GM21381 (cell line): ENCODE results near the gene FAM216B.
"Not testable (repeated sequence)": the region's sequence is repeated elsewhere in the genome, so short reads cannot be mapped to it uniquely, and the experiment has no call there.

ENCODE experiments used
- ATAC-seq: cut with Tn5 transposase; IDR thresholded peaks from one replicate; pipeline ENCODE4 v1.9.1; 2021; ENCODE audit warnings: mild to moderate bottlenecking, moderate library complexity; ENCODE audit not compliant: unreplicated experiment

The FAM216B gene

DNA sequence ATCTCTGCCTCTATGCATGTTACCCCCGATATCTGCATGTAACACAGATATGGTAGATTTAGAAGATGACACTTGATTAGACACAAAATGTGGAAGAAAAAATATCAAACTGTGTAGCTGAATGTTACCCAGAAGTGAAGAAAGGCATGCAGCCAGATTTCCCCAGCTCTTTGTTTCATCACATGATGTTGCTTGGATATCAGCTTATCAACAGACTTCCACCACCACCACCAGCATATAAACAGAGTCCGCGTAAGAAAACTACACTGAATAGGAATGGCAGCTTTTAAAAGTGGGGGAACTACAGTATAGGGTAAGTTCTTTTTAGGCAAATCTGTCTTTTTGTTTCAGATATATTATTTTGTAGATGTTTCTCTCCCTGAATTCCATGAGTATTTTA is at the start of gene FAM216B:
FAM216B (plus strand) TSS at position 233 of the 400 bp plus-strand sequence. CDS start 2,484 bp downstream, outside the sequence.
- no peak for ATAC-seq

- no peak for ATAC-seq
Observed at GRCh38 chr13:42732073-42732472, 49.3 kb upstream of the FAM216B start.

DNA sequence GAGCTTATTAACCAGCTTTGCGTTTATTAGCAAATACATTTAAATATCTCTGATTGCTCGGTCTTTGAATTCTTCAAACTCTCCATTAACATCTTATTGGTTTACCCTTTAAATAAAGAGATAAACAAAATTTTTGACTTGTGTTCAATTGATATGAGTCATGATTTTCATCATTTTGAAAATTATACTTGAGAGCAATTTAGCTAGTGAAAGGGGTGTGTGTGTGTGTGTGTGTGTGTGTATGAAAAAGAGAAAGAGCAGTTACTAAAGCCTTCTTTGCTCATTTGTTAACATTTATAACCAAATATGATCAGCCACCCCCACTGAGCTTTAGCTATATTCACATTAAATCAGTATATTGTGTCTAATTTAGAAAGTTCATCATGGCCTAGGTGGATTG is 48.3 kb upstream of the FAM216B start:
- ATAC-seq = no peak

GRCh38 chr13:42735010-42735409 is 46.4 kb upstream of the FAM216B start:
- no peak for ATAC-seq

DNA sequence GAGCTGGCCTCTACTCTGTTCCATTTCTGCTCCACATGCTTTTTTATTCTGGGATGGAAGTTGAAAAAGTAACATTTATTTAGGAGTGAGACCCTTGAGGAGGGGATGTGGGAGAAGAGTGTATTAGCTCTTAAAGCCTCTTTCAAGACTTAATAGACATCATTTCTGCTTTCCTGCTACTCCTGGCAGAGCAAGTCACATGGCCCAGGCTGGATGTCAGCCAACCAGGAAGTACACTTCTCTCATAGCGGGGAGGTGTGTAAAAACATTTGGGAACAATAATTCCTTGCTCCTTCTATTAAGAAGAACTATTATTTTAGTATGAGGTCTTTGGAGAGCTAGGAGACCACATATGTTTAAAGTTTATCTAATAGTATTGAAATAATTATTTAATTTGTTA is 40.6 kb upstream of the FAM216B start:
- no peak for ATAC-seq

DNA sequence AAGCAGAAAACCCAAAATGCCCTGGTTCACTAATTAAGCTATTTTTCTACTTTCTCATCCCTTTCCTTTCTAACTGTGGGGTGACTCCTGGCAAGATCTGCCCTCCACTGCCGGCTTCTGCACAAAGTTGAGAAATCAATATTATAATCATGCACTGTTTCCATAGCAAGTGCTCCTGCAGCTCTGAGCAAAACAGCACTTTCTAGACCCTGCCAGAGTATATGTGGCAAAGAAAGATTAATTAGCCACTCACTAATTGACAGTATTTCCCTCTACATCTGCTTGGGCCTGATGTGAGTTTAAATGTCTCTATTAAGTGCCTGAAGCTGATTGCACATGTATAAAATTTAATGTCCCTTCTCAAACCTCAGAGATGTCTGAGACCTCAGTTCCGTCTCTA is 39.5 kb upstream of the FAM216B start:
- ATAC-seq = no peak

DNA sequence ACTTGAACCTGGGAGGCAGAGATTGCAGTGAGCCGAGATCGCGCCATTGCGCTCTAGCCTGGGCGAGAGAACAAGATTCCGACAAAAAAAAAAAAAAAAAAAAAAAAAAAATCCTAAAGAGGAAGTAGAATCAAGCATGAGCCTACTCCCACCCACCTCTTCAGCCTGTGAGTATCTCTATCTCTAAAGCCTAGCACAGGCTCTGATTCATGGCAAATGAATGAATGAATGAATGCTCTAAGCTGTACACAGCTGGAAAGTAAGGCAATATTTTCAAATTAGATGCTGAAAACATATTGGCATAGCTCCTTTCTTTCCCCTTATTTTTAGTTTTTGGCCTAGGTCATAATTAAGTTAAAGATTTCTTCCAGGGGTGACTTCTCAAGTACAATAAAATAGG is 35.7 kb upstream of the FAM216B start:
- ATAC-seq = no peak

- ATAC-seq = no peak
Observed at GRCh38 chr13:42746866-42747265, 34.5 kb upstream of the FAM216B start.

- ATAC-seq = no peak
Observed at GRCh38 chr13:42747399-42747873, 33.9 kb upstream of the FAM216B start.

GRCh38 chr13:42750794-42751193 is 30.6 kb upstream of the FAM216B start:
- no peak for ATAC-seq

DNA sequence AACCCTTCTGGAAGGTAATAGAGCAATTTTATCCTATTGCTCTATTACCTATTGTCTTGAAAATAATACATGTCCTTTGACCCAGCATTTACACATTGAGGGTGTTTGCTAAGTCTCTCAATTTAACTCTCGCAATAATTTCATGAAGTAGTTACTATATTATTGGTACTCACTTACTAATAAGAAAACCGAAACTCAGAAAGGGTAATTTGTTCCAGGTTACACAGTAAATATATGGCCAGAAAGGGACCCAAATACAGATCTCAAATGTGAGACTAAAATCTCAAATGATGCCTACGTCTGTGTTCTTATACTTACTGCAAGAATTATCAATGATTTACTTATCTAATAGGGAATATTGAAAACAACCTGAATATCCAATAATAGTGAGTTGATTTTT is 29.7 kb upstream of the FAM216B start:
- no peak for ATAC-seq

DNA sequence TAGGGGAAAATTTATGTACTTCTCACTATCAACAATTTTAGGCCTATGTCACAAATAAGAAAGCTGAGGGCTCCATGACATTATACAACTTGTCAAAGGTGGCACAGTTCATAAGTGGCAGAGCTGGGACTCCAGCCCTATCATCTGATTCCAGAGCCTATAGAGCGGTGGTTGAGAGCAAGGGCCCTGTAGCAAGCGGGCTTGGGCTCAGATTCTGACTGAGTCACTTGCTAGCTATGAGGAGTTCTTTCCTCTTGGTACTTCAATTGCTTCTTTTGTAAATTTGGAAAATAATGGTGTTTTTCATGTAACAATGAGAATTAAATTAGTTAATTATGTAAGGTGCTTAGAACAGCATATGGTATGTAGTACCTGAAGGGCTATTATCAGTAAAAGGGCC is 28.7 kb upstream of the FAM216B start:
- no peak for ATAC-seq

DNA sequence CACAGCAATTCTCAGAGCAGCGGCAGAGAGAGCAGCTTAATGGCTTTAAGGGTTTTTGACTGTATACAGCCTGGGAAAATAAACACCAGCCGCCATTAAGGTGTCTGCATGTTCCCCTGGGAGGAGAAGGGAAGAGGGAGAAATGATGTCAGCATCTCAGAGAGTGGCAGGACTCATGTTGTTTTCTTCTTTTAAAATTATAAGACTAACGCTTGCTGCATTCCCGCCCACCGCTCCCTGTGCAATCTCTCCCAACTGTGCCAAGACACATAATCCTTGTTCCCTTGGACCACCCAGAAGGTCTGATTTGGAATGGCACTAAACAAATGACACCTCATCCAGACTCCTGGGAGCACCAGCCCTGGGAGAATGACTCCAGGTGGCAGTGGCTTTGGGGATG is 27.7 kb upstream of the FAM216B start:
- ATAC-seq = no peak

DNA sequence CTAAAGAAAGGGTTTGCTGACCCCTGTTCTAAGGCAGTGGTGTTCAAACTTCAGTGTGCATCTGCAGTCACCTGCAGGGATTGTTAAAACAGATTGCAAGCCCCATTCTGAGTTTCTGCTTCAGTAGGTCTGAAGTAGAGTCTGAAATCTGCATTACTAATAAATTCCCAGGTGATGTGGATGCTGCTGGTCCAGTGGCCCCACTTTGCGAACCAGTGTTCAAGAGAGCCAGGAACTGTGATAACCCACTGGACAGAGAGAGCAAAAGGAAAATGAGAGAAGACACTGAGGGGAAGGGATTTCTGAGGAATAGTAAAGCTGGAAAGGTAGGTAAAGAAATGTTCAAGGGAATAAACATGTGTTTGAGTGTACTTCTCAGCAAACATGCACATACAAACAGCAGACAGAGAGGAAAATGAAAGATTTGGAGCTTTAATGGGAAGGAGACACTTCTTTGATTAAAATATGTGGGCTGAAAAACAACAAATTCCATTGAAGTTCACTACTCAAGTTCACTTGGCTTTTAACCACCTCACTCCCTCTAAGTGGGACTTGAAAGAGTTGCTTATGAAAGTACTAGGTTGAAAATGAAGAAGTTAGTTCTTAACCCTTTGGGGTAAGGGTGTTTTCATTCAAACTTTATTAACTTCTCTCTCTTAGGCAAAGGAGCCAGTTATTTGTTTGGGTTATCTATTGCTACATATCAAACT is 26.4 kb upstream of the FAM216B start:
- no peak for ATAC-seq

GRCh38 chr13:42757678-42758420 is 23.5 kb upstream of the FAM216B start:
- no peak for ATAC-seq

DNA sequence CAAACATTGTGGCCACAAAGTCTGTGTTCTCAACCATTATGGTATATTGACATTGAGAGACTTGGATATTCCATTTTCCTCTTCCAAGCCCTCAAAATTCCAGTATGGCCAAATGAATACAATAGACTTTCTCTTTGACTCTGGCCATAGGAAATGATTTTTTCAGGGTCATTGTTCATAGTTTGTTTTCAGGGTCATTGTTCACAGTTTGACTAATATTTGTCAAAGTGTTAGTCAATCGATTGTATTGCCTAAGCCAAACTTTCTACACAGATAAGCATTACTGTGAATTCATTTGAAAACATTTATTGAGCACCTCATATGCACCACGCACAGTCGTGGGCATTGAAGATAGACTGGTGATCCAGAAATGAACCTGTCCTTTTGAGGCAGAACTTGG is 22.9 kb upstream of the FAM216B start:
- ATAC-seq = no peak

DNA sequence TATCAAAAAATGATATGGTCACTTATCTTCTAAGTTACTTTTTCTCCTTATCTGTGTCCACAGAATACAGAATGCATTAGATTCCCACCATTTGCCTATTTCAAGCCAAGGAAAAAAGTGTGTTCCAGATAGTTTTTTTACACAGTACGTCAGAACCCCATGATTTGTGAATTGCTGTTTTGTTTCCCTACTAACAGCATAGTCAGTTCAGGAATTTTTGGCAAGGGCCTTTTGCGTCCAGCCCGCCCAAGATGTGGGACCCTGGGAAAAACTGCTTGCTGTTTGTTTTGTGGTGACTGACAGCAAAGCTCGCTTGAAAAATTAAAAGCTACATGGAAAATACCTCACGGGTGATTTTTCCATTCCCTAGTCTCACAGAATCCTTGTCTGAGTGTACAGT is 20.4 kb upstream of the FAM216B start:
- ATAC-seq = no peak

DNA sequence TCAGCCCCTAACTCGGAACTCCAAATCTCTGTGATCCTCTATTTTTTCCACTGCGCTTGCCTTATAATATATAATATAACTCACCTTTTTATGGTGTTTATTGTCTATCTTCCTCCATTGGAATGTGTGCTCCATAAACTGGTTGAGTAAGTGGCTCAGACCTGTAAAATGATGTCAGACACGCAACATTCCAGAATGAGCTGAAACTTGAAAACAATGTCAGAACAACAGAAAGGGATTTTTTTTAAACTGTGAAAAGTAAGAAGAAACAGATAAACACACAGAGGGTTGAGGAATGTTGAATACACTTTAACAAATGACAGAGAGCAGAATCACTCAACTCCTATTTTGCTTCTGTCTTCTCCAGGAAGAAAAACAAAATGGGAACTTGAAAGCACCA is 19.1 kb upstream of the FAM216B start:
- ATAC-seq = no peak

- ATAC-seq = no peak
Observed at GRCh38 chr13:42762917-42763316, 18.5 kb upstream of the FAM216B start.

DNA sequence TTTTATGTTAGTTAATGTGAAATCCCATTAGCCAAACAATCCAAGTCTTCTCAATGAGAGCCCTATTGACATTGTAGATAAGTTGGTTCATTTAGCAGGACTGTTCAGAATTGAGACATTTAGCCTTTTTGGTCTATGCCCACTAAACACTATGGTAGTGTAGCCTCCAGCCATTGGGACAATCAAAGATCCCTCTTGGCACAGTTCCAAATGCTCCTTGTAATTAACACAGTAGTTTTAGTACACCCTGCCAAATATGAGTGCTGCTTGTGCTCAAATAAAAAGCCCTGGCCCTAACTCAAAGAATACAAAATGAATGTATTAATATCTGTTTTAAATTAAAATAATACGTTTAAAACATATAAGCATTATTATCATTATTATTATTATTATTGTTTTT is 15.4 kb upstream of the FAM216B start:
- no peak for ATAC-seq

GRCh38 chr13:42769650-42770049 is 11.7 kb upstream of the FAM216B start:
- no peak for ATAC-seq

- ATAC-seq = not testable (repeated sequence)
Observed at GRCh38 chr13:42776558-42776957, 4.8 kb upstream of the FAM216B start.
